Measurements from ENCODE around the gene PRRG2. TPM values are rescaled to one million over a fixed set of nuclear protein-coding genes. Genes with fewer than 3 reads are reported as not detected.

The PRRG2 gene
- total RNA-seq, 2 donors from 2014 or later, result 0.88 to 1.1 TPM

DNA sequence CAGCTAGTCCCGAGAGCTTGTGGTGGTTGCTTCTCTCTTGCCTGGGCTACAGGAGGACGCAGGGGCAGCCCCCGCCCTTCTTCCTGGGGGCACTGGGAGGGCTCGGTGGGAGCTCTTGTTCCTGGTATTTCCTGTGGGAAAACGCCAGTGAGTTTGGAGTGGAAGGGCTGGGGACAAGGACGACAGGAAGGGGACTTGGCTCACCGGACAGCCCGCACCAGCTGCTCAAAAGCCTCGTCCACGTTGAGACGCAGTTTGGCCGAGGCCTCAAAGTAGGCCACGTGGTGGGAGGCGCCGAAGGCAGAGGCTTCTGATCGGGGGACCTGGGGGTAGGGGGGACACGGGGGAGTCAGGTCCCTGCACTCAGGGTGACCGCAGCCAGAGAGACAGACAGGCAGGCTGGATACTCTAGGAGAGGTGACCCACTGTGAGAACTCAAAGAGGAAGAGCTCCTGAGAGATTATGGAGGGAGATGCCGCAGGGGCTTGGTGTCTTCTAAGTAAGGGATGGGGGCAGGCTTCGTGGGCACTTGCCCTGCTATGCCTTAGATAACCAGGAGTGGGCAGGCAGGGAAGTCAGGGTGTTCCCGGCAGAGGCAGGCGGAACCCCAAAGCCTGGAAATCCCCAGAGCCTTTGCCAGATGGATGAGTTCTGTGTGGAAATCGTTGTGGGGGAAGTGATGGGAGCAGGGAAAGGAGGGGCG, 54.6 kb downstream of the PRRG2 start:
- peaks cover 6% of the 10 kb centered on the region for H3K27me3 Mint-ChIP-seq (ENCODE audit: low read depth)
- ATAC-seq (replicated peaks in 1 of 2) (no peak), DNase-seq (no peak)
- no peak overlapping the region for H3K4me3 Mint-ChIP-seq
- H3K9me3 Mint-ChIP-seq, result no peaks in the 10 kb centered on the region
- H3K36me3 Mint-ChIP-seq (ENCODE audit: insufficient read depth in 2 of 2), result peaks cover 0 to under 1% of the 10 kb centered on the region in 2 donors
- peaks cover 37% of the 10 kb centered on the region for H3K4me1 Mint-ChIP-seq (ENCODE audit: low read depth)
- no peak overlapping the region for H3K27ac Mint-ChIP-seq

DNA sequence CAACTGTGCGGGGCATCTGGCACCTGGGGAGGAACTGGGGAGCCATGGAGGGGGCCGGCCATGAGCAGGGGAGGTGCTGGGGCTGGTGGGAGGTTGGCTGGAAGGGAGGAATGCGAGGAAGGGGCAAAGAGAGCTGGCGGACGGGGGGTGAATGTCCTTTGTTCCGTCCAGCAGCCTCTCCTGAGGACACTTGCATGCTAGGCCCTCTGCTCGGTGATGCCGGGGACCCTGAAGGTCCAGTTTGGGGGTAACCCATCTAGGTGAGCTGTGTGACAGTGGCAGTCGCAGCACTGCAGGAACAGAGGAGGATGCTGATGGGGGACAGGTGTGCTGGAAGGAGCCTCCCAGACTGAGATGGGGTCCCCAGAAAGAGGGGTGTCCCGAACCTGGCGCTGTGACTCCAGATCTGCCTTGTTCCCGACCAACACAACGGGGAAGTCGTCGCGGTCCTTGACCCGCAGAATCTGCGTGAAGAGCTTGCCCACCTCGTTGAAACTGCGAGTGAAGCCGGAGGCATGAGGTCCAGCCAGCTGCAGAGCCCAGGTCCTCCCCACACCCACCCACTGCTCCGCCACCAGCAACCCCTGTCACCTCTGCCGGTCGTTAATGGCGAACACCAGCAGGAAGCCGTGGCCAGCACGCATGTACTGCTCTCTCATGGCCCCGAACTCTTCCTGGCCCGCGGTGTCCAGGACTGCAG, 55.3 kb downstream of the PRRG2 start:
- Mint-ChIP-seq H3K27ac (no peak overlapping the region), H3K27me3 (ENCODE audit: low read depth) (peaks cover 6% of the 10 kb centered on the region), H3K36me3 (ENCODE audit: insufficient read depth in 2 of 2) (peaks cover 0 to 1% of the 10 kb centered on the region in 2 donors), H3K4me3 (no peak overlapping the region), H3K4me1 (ENCODE audit: low read depth) (peaks cover 41% of the 10 kb centered on the region), H3K9me3 (no peaks in the 10 kb centered on the region)
- ATAC-seq (replicated peaks in 1 of 2), result no peak
- no peak for DNase-seq

DNA sequence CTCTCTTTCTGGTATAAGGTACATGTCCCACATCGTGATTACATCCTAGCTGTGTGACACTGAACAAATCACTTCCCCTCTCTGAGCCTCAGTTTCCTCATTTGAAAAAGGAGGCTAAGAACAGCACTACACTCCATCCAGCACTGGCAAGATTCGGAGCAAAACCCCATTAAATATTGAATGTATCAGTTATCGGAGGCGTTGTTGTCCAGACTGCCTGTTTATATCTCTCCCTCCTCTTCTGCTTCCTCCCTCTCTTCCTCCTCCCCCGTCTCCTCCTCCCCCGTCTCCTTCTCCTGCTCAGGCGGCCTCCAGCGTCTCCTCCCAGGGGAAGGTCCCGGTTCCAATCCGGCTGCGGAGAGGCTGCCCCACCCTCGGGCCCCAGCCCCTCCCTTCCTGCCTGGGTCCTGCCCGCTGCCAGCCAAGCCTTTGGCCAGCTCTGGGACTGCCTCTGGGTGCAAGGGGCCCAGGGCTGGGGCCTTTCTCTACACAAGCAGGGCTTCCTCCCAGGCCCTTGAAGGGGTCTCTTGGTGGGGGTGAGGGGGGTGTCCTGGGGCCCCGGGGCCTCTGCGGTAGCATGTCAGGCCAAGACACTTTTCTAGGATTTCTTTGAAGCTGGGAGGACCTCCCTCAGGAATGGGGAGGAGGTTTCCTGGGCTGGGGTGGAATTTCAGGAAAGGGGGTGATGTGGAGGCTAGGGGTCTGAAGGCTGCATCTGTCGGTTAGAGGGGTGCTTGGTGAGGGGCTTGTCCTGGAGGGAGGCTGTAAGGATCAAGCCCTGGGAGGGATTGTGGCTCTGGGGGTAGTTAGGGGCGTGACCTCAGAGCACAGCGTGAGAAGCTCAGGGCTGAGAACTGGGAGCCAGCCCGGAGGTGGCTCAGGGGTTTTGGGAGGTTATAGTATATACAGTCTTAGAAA, 57.0 kb downstream of the PRRG2 start:
- ATAC-seq (replicated peaks in 1 of 2) (no peak), DNase-seq (peak in 1 of 2 donors; percentile 14)
- peak overlapping the region; percentile 70 to 100 for H3K4me3 Mint-ChIP-seq
- H3K36me3 Mint-ChIP-seq (ENCODE audit: insufficient read depth in 2 of 2), result peaks cover 0 to 1% of the 10 kb centered on the region in 2 donors
- H3K9me3 Mint-ChIP-seq, result no peaks in the 10 kb centered on the region
- peaks cover 6% of the 10 kb centered on the region for H3K27me3 Mint-ChIP-seq (ENCODE audit: low read depth)
- H3K27ac Mint-ChIP-seq, result peak overlapping the region; percentile 27
- H3K4me1 Mint-ChIP-seq (ENCODE audit: low read depth), result peaks cover 47% of the 10 kb centered on the region

DNA sequence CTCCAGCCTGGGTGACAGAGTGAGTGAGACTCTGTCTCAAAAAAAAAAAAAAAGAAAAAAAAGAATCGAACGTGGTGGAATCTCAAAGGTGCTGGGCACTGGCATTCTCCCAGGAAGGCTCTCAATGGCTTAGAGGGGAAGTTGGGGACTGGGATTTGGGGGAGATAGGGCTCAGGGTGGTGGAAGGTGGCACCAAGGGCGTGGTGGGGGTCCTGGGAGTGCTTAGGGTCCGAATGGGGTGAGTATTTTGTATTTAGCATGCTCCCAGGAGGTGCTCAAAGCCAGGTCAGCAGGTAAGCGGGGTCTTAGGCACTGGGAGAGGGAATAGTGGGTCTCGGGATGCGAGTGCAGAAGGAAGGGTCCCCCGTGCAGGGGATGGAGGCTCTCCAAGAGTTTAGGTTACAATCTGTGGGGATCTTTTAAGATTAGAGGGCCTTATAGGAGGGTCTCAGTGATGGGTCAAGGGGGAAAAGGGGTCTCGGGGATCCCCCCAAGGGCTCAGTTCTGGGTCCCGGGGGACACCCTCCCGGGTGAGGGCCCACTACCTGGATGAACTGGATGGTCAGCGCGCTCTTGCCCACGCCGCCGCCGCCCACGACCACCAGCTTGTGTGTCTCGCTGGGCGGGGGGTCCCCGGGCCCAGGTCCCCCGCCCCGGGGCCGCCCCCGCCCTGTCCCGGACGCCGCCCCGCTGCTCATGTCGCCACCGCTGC, 58.4 kb downstream of the PRRG2 start:
- H3K27ac Mint-ChIP-seq, result no peak overlapping the region
- no peaks in the 10 kb centered on the region for H3K9me3 Mint-ChIP-seq
- peak overlapping the region; percentile 99 to 100 for H3K4me3 Mint-ChIP-seq
- peaks cover 6% of the 10 kb centered on the region for H3K27me3 Mint-ChIP-seq (ENCODE audit: low read depth)
- DNase-seq (no peak), ATAC-seq (replicated peaks in 1 of 2) (no peak)
- H3K36me3 Mint-ChIP-seq (ENCODE audit: insufficient read depth in 2 of 2), result peaks cover 1 to 2% of the 10 kb centered on the region in 2 donors
- peaks cover 62% of the 10 kb centered on the region for H3K4me1 Mint-ChIP-seq (ENCODE audit: low read depth)

DNA sequence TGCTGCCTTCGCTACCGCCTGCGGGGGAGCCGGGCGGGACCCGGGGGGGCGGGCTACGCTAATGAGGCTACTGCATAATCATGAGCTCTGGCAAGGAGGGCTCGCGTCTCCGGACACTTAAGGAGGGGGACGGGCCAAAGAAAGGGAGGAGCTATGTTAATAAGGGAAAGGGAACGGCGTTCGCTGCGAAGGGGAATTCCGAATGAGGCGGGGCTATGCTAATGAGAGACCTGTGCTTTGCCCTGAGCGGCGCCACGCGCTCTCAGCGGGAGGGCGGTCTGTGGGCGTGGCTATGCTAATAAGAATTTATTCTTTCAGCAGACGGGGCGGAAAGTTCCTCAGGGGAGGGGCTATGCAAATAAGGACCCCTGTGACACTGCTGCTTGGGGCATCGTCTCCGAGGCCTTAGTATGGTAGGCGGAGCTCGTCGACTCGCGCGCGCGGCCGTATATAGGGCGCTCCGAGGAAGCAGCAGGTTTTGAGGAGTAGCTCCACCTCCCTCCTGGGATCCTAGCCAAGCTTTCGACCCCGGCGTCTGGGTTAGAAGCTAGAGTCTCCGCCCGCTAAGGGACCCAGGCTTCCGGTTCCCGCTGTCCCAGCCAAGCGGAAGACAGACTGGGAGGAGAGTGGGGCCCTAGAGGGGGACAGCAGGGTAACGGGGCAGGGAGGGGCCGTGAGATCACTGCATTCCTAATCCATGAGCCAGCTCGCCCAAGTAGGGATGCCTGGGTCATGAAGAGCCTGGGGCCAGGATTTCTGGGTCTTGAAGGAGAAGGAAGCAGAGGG, 59.2 kb downstream of the PRRG2 start, which contains the start of gene RRAS:
Gene RRAS, minus strand, starts transcription at position 31 of the 786 bp plus-strand sequence. CDS start 45 bp downstream, outside the sequence.
- ATAC-seq (replicated peaks in 1 of 2), result peak; percentile 67 to 70
- peak within 1 kb of the TSS; percentile 82 for H3K27ac Mint-ChIP-seq
- peaks cover 6% of the 10 kb centered on the region for H3K27me3 Mint-ChIP-seq (ENCODE audit: low read depth)
- peaks cover 64% of the 10 kb centered on the region for H3K4me1 Mint-ChIP-seq (ENCODE audit: low read depth)
- no peaks in the 10 kb centered on the region for H3K9me3 Mint-ChIP-seq
- DNase-seq, result peak; percentile 100
- H3K4me3 Mint-ChIP-seq, result peak within 1 kb of the TSS; percentile 99 to 100
- H3K36me3 Mint-ChIP-seq (ENCODE audit: insufficient read depth in 2 of 2), result peaks cover 1 to 2% of the 10 kb centered on the region in 2 donors

Other genes with a start within 250 kb of the PRRG2 start
- gene CD37, start 245.9 kb upstream of the PRRG2 start, total RNA-seq, result 100 to 1,000 TPM; 248 to 262 TPM
- not detected for gene TEAD2, start 218.9 kb upstream of the PRRG2 start, total RNA-seq
- gene DKKL1, start 217.4 kb upstream of the PRRG2 start, total RNA-seq, result not detected
- gene KASH5, start 193.1 kb upstream of the PRRG2 start, total RNA-seq, result 1 to 10 TPM; 1.6 to 3.0 TPM
- gene PTH2, start 157.9 kb upstream of the PRRG2 start, total RNA-seq, result not detected
- not detected for gene GFY, start 155.9 kb upstream of the PRRG2 start, total RNA-seq
- gene SLC17A7, start 139.8 kb upstream of the PRRG2 start, total RNA-seq, result under 1 TPM; 0.42 to 0.74 TPM
- gene PIH1D1, start 129.5 kb upstream of the PRRG2 start, total RNA-seq, result 100 to 1,000 TPM; 128 to 132 TPM
- gene ALDH16A1, start 128.1 kb upstream of the PRRG2 start, total RNA-seq, result 10 to 100 TPM; 21.8 to 23.4 TPM
- gene FLT3LG, start 107.1 kb upstream of the PRRG2 start, total RNA-seq, result 10 to 100 TPM; 69.7 to 76.3 TPM
- 1,000 to 10,000 TPM; 4,603 to 5,026 TPM for gene RPL13A, start 93.7 kb upstream of the PRRG2 start, total RNA-seq
- gene RPS11, start 84.9 kb upstream of the PRRG2 start, total RNA-seq, result 1,000 to 10,000 TPM; 2,679 to 2,721 TPM
- gene FCGRT, start 68.7 kb upstream of the PRRG2 start, total RNA-seq, result 10 to 100 TPM; 21.2 to 24.1 TPM
- gene RCN3, start 53.3 kb upstream of the PRRG2 start, total RNA-seq, result 1 to 10 TPM; 3.2 to 4.3 TPM
- 10 to 100 TPM; 66.0 to 72.7 TPM for gene NOSIP, start 760 bp upstream of the PRRG2 start, total RNA-seq
- gene PRR12, start 9.9 kb downstream of the PRRG2 start, total RNA-seq, result 10 to 100 TPM; 23.9 to 24.6 TPM
- 10 to 100 TPM; 11.3 to 13.5 TPM for gene RRAS, start 58.8 kb downstream of the PRRG2 start, total RNA-seq
- gene SCAF1, start 60.9 kb downstream of the PRRG2 start, total RNA-seq, result 10 to 100 TPM; 57.7 to 60.1 TPM
- 100 to 1,000 TPM; 135 to 141 TPM for gene IRF3, start 84.5 kb downstream of the PRRG2 start, total RNA-seq
- 10 to 100 TPM; 80.3 to 82.6 TPM for gene BCL2L12, start 84.6 kb downstream of the PRRG2 start, total RNA-seq
- gene PRMT1, start 96.0 kb downstream of the PRRG2 start, total RNA-seq, result 100 to 1,000 TPM; 201 to 251 TPM
- gene ADM5, start 108.3 kb downstream of the PRRG2 start, total RNA-seq, result 1 to 10 TPM; 4.1 to 8.1 TPM
- gene CPT1C, start 109.8 kb downstream of the PRRG2 start, total RNA-seq, result 1 to 10 TPM; 1.9 to 2.3 TPM
- gene TSKS, start 182.0 kb downstream of the PRRG2 start, total RNA-seq, result 1 to 10 TPM in 1 of 2 donors, under 1 TPM in 1; 0.19 to 2.4 TPM
- 10 to 100 TPM; 74.5 to 75.8 TPM for gene AP2A1, start 185.7 kb downstream of the PRRG2 start, total RNA-seq
- 10 to 100 TPM; 24.7 to 37.3 TPM for gene FUZ, start 232.0 kb downstream of the PRRG2 start, total RNA-seq
- 10 to 100 TPM; 47.0 to 50.2 TPM for gene MED25, start 237.0 kb downstream of the PRRG2 start, total RNA-seq